LNCAP (cell line): ENCODE results near the gene BAX.

ENCODE experiments used
- CTCF ChIP-seq: fragments of 450-650 bp; IDR thresholded peaks from 2 replicates; pipeline ENCODE4 v1.5.1; 2017; ENCODE audit warnings: mild to moderate bottlenecking

The BAX gene

GRCh38 chr19:48989701-48990291 is 35.1 kb downstream of the BAX start:
- TF ChIP-seq CTCF: no peak

GRCh38 chr19:48990400-48990799 is 35.7 kb downstream of the BAX start:
- no peak for TF ChIP-seq CTCF

- TF ChIP-seq CTCF: no peak
These were observed 36.4 kb downstream of the BAX start for GRCh38 chr19:48991011-48991609.

GRCh38 chr19:48991873-48992580 is 37.4 kb downstream of the BAX start:
- TF ChIP-seq CTCF: no peak

- TF ChIP-seq CTCF: no peak
These were observed 38.0 kb downstream of the BAX start for GRCh38 chr19:48992581-48993174.

GRCh38 chr19:48993175-48994034 is 38.7 kb downstream of the BAX start, which contains the start of the genes GYS1 and RUVBL2:
TSS of gene GYS1 (minus strand) at chr19:48993309. CDS start at chr19:48993112, 197 bp downstream.
TSS of gene RUVBL2 (plus strand) at chr19:48993887. CDS start at chr19:48993912, 25 bp downstream.
- TF ChIP-seq CTCF: peak; percentile 69

- no peak for TF ChIP-seq CTCF
These were observed 39.3 kb downstream of the BAX start for GRCh38 chr19:48994035-48994386.
